Stimulated activated CD8-positive, alpha-beta memory T cell treated with anti-CD3 and anti-CD28 coated beads, Interleukin-12 subunit alpha, Interleukin-12 subunit beta, amount 100 ng/mL, for 24 hours (primary cell): Measurements from ENCODE around the gene VSX1.

ENCODE experiments used
- DNase-seq: peaks from one replicate; pipeline ENCODE4 v3.0.0-alpha.2; 2020; ENCODE audit errors: extremely low read depth

The VSX1 gene

DNA sequence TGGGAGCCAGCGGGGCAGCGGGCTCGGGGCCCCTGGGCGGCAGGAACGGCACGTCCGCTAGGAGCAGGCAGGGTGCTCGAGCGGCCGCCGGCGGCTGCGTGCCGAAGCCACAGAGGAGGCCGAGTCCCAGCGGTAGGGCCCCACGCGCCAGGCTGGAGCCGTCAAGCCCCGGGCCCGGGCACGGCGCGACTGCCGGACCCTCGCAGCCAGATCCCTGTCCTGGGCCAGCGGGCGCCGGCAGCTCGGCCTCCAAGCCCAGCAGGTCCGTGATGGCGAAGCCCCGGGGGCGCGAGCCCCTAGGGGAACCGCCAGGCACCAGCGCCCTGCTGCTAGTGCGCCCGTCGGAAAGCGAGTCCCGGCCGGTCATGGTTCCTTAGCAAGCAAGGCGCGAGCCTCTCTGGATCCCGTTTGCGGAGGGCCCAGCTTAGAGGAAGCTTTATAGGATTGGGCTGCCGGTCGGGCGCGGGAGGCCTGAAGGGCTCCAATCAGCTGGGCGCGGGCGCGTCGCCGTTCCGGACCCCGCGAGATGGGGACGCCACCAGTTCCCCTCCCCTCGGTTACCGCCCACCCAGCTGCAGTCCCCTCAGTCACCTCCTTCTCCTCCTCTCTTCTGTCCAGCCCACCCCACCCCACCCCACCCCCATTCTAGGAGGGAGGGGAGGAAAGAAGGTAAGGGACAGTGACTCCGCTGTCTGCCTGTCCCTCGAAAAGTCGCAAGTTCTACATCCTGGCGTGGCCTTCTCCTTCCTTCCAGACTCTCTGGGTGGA lies at the start of gene VSX1:
TSS of gene VSX1 (minus strand) at position 412 of the 768 bp plus-strand sequence. CDS start at position 367, 45 bp downstream.
- no peak for DNase-seq

DNA sequence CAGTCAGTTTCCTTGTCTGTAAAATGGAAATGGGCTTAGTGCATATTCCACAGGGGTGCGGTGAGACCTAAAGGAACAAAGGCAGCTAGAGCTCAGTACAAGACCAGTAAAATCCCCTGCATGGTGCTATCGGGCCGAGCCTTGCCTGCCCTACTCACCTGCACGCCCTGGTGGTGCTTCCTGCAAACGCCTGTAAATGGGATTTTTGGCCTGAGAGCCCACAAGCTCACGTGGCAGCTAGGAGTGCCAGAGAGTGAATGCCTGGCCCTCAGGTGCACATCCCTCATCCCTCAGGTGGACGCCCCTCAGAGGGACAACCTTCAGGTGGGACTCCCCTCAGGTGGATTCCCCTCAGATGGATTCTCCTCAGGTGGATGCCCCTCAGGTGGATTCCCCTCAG lies 48.0 kb upstream of the VSX1 start:
- no peak for DNase-seq

GRCh38 chr20:25129428-25129827 lies 47.5 kb upstream of the VSX1 start:
- no peak for DNase-seq

- no peak for DNase-seq
Measured at GRCh38 chr20:25128649-25129048, 46.7 kb upstream of the VSX1 start.

GRCh38 chr20:25127761-25128537 lies 46.0 kb upstream of the VSX1 start:
- no peak for DNase-seq

DNA sequence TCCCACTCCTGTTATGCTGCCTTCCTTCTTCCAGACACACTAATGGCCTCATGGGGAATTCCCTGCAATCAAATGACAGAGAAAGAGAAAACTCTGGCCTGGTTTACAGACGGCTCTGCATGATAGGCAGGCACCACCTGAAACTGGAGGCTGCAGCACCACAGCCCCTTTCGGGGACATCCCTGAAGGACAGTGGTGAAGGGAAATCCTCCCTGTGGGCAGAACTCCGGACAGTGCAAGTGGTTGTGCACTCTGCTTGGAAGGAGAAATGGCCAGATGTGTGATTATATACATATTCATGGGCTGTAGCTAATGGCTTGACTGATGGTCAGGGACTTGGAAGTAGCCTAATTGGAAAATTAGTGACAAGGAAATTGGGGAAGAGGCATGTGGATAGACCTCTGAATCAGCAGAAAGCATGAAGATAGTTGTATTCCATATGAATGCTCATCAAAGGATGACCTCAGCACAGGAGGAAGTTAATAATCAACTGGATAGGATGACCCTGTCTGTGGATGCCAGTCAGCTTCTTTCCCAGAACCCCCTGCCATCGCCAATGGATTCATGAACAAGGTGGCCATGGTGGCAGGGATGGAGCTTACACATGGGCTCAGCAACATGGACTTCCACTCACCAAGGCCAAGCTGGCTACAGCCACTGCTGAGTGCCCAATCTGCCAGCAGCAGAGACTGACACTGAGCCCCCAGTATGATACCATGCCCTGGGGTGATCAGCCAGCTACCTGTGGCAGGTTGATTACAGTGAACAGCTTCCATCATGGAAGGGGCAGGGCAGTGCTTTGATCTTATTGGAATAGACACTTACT lies 44.5 kb upstream of the VSX1 start:
- no peak for DNase-seq

GRCh38 chr20:25125636-25126035 lies 43.7 kb upstream of the VSX1 start:
- DNase-seq = no peak

DNA sequence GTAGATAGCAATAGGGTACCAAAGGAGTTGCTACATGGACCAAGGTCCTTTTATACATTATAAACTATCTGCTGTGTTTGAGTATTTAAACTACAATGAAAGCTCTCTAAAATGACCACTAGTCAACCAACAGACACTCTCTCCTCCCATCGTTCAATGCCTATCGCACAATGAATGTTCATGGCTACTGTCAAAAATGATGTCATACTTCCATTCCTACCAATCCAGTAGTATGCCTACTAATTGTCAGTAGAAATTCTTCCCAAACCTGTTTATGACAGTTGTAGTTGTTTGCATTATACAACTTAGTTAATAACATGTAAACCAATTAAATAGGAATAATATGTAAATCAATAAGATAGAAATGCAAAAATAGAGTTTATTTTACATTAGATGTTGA lies 39.0 kb upstream of the VSX1 start:
- no peak for DNase-seq

GRCh38 chr20:25120457-25120856 lies 38.5 kb upstream of the VSX1 start:
- no peak for DNase-seq

DNA sequence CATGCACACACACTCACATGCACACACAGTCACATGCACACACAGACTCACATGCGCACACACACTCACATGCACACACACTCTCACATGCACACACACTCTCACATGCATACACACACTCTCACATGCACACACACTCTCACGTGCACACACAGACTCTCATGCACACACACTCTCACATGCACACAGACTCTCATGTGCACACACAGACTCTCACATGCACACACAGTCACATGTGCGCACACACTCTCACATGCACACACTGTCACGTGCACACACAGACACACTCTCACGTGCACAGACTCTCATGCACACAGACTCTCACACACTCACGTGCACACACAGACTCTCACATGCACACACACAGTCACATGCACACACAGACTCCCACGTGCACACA lies 36.6 kb upstream of the VSX1 start:
- no peak for DNase-seq

DNA sequence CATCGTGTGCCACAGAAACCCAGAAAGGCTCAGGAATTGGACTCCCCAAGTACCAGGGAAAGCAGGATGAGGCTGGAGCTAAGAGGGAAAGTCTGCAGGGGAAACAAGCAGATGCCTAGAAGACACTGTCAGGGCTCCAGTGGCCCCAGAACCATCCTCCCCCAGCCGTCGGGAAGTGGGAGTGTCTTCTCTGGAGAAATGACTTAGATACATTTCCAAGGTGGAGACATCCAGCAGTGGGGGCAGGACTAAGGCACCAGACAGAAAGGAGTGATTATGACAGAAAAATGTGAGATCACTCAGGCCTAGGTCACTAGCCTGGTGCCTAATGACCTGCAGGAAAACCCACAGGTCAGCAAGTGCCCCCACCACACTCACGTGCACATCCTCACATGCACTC lies 36.0 kb upstream of the VSX1 start:
- DNase-seq = no peak

DNA sequence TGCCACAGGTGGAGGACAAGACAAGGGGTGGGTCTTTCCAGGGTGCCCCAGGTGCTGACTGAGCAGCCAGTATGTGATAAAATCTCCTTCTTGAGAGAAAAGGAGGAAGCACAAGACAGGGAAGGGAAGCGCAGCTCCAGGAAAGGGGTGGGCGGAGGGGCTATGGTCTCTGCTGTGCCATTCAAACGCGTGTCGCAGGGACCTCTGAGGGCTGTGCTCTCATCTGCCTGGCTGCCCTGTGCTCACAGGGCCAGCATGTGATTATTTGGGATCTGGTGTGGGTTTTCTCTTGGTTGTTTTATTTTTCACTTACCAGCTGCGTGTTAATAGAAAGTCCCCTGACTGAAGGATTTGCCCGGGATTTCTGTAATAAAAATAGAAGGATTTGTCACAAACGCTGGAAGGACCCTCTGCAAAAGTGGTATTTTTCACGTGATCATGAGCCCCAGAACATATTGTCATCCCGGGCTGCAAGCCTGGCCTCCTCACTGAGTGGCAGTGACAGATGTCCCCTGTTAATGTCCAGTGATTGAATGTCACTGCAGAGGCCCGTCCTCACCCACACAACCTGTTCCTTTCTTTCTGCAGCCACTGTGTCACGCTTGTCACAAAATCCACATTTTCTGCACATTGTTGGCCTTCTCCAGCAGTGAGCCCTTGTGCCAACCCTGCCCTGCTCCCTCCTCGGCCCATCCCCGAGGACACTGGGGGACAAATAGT lies 35.0 kb upstream of the VSX1 start:
- no peak for DNase-seq

- no peak for DNase-seq
Measured at GRCh38 chr20:25103526-25103925, 21.6 kb upstream of the VSX1 start.

DNA sequence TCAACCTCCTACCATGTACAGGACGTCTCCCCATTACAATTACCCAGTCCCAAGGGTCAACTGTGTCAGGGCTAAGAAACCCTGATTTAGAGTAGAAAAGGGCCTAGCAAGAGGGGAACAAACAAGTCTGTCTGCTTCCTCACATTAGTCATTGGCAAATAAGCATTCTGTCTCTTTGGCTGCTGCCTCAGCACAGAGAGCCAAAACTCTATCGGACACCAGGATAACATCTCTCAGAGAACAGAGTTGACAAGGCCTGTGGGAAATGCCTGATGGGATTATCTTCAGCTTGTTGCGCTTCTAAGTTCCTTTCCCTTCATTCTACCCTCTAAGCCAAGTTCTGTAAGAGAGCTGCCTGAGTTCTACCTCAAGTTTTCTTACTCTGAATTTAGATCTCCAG lies 19.0 kb upstream of the VSX1 start:
- no peak for DNase-seq

- DNase-seq = no peak
Measured at GRCh38 chr20:25099601-25100140, 17.7 kb upstream of the VSX1 start.

DNA sequence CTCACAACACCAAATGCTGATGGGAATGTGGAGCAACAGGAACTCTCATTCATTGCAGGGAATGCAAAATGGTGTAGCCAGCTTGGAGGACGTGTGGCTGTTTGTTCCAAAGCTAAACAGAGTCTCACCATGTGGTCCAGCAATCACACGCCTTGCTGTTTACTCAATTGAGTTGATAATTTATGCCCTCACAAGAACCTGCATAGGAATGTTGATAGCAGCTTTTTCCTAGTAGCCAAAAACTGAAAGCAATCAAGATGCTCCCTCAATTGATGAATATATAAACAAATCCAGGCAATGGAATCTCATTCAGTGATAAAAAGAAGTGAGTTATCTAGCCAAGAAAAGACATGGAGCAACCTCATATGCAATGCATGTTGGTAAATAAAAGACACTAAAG lies 15.6 kb upstream of the VSX1 start:
- DNase-seq = no peak

GRCh38 chr20:25090492-25091429 lies 8.8 kb upstream of the VSX1 start:
- no peak for DNase-seq

DNA sequence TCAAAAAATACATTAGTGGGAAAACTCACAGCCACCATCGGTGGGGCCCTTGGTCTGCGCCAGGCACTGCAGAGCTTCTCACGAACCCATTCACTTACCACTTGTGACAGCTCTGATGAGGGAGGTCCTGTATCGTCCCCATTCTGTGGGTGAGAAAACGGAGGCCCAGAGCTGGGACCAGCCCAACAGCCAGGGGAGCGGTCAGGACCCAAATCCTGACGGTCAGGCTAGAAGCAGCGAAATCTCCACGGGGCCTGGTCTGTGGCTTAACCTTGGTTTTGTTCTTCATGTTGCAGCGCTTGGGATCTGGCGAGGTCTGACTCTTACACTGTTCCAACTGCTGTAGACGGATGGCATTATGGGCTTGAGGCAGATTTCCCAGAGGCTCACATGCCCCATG lies 7.7 kb upstream of the VSX1 start:
- no peak for DNase-seq

DNA sequence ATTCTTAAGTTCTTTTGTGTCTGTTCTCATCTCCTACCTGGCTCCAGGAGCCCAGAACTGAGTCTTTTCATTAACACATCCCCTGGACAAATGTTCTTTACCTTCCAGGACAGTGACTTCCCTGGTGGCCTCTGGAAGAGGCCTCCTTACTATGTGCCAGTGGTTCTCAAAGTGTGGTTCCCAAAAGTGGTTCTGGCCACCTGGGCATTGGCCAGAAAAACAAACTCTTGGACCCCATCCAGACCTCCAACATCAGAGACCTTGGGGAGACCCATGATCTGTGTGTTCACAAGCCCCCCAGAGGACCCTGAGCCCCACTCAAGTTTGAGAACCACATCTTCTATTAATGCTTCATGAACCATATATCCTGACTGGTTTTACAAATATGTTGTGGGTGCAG lies 7.2 kb upstream of the VSX1 start:
- DNase-seq = no peak

DNA sequence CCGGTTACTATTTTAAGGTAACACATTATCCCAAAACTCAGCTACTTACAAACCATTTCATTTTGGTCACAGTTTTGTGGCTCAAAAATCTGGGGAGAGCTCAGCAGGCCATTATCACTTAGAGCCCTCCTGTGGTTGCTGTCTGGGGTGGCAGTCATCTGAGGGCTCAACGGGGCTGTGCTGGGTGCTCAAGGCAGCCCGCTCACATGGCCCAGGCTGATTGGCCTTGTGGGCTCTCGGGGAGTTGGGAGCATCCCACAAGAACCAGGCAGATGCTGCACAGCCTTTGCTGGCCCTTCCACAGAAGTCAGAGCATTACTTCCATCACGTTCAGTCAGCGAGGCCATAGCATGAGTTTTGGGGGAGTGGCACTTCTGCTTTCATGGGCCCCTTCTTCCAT lies 6.3 kb upstream of the VSX1 start:
- no peak for DNase-seq
